ENCODE data around the gene AADACL4.

DNA sequence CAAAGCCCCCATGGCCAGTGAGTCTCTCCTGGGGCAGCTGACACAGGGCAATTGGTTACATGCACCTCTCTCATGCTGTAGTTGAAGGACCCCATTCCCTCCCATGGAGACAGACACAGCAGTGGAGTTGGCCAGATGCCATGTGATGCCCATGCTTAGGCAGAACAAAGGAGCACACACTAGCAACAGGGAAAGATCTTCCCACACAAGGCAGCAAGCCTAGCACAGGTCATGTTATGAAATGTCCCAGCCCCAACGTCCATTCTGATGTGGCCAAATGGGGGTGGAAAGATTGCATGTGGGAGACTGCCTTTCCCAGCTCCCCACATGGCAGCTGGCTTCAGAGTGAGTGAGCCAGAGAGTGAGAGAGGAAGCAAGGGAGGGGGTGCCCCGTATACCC, 34.5 kb downstream of the AADACL4 start:
- no peak for TF ChIP-seq POLR2AphosphoS5 (IDR thresholded peaks at IDR 0.05; ENCODE audit: low read depth)
- TF ChIP-seq, protein P1, sequence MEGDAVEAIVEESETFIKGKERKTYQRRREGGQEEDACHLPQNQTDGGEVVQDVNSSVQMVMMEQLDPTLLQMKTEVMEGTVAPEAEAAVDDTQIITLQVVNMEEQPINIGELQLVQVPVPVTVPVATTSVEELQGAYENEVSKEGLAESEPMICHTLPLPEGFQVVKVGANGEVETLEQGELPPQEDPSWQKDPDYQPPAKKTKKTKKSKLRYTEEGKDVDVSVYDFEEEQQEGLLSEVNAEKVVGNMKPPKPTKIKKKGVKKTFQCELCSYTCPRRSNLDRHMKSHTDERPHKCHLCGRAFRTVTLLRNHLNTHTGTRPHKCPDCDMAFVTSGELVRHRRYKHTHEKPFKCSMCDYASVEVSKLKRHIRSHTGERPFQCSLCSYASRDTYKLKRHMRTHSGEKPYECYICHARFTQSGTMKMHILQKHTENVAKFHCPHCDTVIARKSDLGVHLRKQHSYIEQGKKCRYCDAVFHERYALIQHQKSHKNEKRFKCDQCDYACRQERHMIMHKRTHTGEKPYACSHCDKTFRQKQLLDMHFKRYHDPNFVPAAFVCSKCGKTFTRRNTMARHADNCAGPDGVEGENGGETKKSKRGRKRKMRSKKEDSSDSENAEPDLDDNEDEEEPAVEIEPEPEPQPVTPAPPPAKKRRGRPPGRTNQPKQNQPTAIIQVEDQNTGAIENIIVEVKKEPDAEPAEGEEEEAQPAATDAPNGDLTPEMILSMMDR (IDR thresholded peaks at IDR 0.05; ENCODE audit: insufficient read depth, low read length): no peak
- TF ChIP-seq, protein P2, sequence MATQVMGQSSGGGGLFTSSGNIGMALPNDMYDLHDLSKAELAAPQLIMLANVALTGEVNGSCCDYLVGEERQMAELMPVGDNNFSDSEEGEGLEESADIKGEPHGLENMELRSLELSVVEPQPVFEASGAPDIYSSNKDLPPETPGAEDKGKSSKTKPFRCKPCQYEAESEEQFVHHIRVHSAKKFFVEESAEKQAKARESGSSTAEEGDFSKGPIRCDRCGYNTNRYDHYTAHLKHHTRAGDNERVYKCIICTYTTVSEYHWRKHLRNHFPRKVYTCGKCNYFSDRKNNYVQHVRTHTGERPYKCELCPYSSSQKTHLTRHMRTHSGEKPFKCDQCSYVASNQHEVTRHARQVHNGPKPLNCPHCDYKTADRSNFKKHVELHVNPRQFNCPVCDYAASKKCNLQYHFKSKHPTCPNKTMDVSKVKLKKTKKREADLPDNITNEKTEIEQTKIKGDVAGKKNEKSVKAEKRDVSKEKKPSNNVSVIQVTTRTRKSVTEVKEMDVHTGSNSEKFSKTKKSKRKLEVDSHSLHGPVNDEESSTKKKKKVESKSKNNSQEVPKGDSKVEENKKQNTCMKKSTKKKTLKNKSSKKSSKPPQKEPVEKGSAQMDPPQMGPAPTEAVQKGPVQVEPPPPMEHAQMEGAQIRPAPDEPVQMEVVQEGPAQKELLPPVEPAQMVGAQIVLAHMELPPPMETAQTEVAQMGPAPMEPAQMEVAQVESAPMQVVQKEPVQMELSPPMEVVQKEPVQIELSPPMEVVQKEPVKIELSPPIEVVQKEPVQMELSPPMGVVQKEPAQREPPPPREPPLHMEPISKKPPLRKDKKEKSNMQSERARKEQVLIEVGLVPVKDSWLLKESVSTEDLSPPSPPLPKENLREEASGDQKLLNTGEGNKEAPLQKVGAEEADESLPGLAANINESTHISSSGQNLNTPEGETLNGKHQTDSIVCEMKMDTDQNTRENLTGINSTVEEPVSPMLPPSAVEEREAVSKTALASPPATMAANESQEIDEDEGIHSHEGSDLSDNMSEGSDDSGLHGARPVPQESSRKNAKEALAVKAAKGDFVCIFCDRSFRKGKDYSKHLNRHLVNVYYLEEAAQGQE (IDR thresholded peaks at IDR 0.05; ENCODE audit: insufficient replicate concordance, low read depth): no peak
- no peak for TF ChIP-seq SPI1 (IDR thresholded peaks at IDR 0.05; ENCODE audit: borderline replicate concordance, low read depth)
